Stimulated activated CD8-positive, alpha-beta memory T cell treated with anti-CD3 and anti-CD28 coated beads, Interleukin-12 subunit alpha, Interleukin-12 subunit beta, amount 100 ng/mL, for 1 hour (primary cell): ENCODE data around the gene SURF4.
A peak's percentile ranks its signal among the peaks of the same experiment; 100 is the strongest.

Experiments used
- DNase-seq: peaks from one replicate; pipeline ENCODE4 v3.0.0-alpha.2; 2020; ENCODE audit warnings: low read depth

The SURF4 gene

DNA sequence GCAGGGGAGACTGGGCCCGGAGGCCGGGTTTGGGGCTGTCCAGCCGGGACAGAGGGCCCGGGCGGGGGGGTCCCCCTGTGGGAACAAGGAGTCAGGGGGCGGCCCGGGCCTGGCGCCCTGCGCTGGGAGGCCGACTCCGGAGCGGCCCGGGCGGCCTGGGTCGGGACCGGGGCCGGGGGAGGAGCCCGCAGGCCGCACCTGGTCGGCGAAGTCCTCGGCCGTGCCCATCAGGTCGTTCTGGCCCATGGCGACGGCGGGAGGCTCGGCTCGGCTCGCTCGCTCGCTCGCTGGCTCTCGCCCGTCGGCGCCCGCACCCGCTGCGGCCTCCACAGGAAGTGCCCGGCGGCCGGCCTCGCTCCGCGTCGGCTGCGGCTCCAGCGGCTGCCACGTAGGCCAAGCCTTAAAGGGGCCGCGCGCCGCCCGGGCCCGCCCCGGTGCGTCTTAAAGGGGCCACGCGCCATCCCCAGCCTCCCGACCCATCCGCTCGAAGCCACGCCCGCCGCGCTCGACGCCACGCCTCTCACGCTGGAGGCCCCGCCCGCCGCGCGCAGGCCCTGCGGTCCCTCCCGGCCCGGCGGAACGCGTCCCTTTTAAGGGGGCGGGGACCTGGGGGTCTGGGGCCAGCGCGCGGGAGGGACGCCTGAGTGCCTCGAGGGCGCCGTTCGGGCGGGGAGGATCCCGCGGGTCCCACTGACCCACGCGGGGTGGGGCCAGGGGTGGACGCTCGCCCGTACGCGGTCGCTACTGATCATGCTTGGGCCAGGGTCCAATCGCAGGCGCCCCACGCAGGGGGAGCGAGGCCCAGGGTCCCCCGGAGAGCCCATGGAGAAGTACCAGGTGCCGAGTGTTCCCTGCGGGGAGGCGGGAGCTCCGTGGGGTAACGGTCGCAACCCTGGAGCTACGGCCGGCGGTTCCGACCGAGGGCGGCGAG is at the start of gene SURF4, which contains the start of gene STKLD1:
Gene SURF4 (minus strand): TSS at position 337 of the 931 bp plus-strand sequence. CDS start 91 bp downstream, at position 246.
Gene STKLD1 (plus strand): TSS at position 643 of the 931 bp plus-strand sequence. CDS start 108 bp downstream, at position 751.
- DNase-seq = peak; percentile 86

DNA sequence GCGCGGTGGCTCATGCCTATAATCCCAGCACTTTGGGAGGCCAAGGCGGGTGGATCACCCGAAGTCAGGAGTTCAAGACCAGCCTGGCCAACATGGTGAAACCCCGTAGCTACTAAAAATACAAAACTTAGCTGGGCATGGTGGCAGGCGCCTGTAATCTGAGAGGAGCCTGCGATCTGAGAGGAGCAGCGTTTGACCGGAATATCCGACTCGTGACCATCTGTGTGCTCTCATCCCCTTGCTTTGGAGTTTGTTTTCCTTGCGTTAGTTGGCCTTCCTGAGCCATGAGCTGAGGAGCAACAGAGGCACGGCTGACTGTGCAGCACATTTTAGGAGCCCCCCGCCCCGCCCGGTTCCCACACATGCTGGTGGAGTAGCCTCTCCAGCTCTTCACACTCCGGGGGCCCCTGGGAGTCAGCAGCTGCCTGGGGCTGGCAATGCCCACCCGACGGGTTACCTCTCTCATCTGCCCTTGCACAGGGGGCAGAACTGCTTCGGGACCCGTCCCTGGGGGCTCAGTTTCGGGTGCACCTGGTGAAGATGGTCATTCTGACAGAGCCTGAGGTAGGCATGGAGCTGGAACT is 49.3 kb upstream of the SURF4 start:
- no peak for DNase-seq

DNA sequence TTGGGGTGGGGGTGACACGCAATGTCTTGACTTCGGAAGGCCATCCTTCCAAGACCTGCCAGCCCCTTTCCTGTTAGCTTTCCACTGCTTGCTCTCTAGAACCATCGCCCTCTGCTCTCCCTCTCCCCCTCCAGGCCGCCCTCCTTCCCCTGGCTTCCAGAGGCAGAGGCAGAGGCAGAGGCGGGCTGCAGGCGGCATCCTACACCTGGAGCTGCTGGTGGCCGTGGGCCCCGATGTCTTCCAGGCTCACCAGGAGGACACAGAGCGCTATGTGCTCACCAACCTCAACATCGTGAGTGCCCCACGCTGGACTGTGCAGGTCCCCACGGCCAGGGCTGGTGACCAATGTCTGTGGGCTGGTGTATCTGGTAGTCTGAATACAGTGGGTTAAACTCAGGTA is 48.3 kb upstream of the SURF4 start:
- DNase-seq = no peak

DNA sequence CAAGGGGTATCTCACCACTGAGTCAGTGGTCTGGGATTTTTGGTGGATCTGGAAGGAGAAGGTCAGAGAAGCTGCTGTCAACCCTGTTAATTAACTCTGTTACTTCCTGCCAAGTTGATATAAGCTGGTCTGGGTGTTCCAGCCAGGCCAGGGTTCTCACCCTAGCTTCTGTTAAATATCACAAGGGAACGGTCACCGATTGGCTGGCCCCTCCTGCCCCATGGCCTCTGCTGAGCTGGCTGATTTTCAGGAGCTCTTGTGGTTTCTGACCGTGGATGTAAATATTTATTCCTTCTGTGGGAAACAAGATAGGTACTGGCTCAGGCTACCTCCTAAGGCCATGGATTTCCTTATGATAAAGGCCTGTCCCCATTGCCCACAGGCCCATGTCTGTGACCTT is 47.4 kb upstream of the SURF4 start:
- no peak for DNase-seq

DNA sequence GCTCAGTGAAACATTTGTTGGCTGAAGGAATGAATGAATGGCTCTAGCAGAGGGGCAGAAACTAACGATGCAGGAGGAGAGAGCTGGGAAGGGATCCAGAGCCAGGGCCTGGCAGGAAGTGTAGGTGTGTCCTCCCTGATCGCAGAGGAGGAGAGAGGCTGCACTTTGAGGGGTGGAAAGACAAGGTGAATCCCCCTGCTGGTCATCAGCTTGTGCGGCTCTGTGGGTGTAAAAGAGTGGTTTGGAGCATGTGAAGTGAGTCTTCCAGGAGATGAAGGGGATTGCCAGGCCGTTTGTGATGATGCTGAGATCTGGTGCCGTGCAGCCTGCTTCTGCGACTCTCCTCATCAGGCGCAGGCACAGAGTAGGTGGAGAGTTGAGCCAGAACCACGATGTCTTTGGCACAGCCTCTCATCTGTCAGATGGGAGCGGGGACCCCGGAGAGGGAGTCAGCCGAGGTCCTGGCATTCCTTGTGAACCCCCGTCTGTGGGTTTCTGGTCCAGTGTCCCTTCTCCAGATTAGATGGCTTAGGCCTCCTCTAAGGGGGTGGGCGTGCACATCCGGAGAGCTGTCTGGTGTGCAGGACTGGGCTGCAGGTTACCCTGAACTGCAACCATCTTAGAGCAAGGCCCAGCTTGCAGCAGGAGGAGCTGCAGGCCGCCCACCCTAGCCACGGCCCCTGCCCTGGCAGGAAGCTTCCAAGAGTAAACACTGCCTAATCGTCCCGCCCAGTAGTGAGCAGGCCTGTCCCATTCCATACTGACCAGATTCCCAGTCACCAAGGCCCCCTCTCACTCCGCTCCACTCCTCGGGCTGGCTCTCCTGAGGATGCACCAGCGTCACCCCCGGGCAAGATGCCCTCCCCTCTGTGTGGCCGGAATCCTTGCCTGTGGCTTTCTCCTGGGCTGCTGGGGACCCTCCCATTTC is 46.0 kb upstream of the SURF4 start, which contains the start of gene ADAMTS13:
Gene ADAMTS13 (plus strand): TSS at position 753 of the 928 bp plus-strand sequence. CDS start 77 bp downstream, at position 830.
- DNase-seq = no peak

DNA sequence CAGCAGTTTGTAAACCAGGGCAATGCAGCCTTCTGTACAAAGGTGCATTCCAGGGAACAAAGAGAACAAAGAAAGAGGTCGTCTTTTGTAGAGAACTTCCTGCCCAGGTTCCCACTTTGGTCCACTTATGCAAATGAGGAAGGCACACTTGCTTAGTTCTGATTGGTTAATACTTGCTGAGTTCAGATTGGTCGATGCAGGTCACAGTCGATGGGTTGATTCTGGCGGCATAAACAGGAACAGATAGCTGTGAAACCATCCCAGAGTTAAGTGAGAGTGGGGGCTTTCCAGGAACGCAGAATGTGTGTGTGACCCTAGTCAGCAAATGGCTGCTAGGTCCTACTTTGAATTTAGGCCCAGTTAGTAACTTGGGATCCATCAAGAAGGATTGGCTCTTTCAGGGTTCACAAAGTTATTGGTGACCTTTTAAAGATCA is 44.5 kb upstream of the SURF4 start:
- DNase-seq = no peak

DNA sequence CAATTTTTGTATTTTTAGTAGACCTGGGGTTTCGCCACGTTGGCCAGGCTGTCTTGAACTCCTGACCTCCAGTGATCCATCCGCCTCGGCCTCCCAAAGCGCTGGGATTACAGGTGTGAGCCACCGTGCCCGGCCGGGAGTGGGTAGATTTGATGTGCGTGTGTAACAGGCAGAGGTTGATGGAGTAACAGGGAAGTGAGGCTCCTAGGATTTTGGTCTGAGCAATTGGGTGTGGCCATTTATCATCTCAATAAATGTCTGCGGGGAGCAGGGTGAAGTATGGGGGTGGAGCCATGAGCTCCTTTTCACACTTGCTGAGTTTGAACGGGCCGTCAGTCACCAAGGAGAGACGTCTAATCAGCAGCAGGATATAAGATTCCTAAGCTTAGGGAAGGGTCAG is 43.1 kb upstream of the SURF4 start:
- no peak for DNase-seq

DNA sequence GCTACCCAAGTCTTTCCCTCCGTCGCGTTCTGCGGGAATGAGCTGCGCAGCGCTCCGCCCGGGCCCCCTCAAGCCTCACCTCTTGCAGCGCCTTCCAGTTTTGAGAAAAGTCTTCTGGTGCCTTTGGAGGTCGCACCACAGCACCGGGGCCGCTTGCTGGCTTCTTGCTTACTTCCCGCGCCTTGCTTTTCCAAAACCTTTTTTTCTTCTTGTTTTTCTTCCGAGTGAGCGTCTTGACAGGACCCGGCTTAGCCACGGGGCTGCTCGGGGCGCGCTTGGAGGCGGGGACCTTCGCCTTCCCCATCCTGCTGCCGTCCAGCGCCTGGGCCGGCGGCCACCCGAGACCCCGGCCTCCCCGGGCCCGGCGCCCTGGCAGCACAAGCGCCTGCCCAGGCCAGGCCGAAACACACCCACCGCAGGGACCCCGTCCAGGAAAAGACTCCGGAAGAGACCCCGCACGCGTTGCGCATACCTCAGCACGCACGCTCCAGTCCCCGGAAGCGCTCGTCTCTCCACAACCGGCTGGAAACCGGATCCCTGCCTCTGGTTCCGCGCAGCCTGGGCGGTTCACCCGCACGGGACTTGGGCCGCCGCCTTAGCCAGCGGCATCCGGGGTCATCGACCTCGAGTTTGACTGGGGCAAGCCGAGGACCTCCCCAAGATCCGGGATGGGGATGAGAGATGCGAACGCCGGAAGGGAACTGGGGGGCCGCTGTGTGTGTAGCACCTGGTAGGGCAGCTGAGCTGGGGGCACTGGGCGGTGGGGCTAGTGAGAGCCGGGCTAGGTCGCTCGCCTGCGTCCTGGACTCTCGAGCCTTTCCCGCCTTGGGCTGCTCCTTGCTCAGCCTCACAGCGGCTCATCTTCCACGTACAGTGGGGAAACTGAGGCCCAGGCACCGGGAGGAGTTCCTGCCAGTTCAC is 41.9 kb upstream of the SURF4 start, which contains the start of gene REXO4:
Gene REXO4 (minus strand): TSS at position 470 of the 921 bp plus-strand sequence. CDS start 166 bp downstream, at position 304.
- DNase-seq = peak; percentile 62

DNA sequence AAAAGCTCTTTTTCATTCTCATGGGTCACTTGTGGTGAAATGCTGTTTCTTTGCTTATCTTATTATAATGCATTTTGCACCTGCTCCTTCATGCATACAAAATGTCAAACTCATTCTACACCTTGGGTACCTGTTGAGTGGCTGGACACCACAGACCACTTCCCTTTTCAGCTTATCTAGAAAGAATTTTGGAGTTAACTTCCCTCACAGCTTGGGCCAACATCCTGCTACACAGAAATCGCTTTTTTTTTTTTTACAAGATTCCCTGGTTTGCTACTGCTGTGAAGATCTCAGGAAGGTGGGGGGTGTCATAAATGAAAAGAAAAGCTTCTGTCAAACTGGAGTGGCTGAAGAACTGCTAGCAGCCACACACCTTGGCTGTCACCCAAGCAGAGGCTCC is 39.3 kb upstream of the SURF4 start:
- DNase-seq = no peak

DNA sequence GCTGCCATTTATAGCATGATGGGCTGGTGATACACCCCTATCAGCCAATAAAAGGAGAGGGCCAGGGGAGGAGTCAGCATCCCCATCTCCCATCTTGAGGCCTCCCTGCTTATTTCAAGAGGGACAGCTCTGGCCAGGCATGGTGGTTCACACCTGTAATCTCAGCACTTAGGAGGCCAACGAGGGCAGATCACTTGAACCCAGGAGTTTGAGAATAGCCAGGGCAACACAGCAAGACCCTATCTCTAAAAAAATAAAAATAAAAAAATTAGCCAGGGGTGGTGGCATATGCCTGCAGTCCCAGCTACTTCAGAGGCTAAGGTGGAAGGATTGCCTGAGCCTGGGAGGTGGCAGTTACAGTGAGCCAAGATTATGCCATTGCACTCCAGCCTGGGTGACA is 32.2 kb upstream of the SURF4 start:
- DNase-seq = no peak

DNA sequence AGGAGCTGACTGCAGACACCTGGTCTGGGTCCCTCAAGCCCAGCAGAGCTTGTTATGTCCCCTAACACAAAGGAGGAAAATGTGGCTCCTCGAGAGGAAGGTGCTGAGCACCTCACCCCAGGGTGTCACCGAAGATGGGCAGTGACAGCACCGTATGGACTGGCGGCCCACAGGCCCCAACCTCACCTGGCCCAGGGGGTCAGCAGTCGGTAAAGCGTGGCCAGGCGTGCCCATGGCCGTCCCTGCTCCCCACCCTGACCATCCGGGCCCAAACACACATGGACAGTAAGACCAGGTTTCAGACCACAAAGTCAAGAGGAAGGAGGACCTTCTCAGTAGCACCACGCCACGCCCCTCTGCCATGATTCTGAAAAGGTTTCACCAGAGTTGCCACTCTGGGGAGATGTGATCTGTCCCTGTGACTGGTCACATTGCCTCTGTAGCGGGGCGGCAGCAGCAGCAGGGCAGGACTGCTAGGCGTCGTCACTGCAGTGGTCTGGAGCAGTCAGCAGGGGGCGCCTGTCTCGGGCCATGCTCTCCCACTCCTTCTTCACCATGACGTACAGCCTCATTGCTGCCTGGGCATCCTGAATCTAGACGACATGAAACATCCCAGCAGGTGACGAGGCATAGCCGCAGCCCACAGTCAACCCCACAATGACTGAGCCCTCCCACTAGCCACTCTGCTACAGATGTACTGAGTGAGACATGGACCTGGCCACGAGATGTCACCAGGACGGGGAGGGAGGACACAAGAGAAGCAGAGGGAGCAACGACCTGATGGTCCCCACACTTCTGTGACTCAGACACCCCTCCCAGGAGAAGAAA is 30.8 kb upstream of the SURF4 start:
- peak; percentile 62 for DNase-seq

DNA sequence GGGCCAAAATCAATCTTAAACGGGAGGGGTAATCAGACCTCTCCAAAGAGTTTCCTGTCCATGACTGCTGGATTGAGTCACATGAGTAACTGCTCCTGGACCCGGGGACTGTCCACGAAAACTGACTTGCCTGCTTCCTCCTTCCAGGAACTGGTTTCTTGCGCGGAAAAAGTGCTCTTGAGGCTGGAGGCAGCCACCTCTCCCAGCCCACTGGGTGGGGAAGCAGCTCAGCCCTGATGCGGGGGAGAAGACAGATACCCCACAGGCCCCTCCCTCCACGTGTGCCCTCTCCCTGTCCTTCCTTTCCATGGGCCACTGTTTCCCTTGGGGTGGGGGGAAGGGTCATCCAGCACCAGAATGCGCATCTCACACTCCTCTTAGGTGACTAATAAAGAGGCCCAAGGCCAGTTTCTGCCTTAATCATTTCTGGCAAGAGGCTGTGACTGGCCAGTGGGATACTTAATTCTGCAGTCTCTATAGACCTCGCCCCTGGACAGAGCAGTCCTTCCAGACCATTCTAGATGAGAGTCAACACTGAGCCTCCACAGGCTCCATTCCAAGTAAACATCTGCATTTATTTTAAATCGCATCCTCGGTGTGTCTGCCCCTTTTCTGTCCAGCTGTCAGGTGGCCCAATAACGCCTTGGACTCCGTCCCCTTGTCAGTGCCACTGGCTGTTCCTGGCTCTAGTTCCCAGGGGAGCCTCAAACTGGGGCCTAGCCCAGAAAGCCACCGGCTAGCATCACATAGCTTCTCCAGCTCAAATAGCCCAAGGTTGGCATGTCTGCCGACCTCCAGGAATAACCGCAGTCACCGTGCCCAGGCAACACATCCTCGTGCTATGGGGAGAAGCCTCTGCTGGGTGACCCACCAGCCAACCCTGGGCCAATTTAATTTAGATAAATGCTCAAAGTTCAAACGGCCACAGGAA is 29.9 kb upstream of the SURF4 start:
- no peak for DNase-seq

DNA sequence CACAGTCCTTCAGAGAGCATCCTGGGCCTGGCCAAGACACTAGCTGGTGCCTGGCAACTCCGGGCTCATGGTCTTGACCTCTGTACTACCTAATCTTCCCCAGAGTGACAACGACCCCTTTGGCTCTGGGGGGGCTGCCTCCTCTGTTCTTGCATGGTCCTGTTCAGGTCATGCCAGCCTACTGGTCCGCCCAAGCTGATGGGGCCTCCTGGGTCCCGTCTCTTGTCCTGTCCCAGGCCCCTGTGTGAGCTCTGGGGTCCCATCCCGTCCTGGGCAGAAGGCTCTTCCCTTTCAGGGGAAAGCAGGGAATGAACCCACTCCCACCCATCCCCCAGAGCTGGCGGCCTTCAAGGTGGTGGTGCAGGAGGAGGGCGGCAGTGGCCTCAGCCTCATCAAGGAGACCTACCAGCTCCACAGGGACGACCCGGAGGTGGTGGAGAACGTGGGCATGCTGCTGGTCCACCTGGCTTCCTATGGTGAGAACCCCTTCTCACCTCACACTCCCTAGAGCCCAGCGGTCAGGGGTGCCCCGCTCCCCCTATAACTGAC is 28.7 kb upstream of the SURF4 start:
- DNase-seq = no peak

DNA sequence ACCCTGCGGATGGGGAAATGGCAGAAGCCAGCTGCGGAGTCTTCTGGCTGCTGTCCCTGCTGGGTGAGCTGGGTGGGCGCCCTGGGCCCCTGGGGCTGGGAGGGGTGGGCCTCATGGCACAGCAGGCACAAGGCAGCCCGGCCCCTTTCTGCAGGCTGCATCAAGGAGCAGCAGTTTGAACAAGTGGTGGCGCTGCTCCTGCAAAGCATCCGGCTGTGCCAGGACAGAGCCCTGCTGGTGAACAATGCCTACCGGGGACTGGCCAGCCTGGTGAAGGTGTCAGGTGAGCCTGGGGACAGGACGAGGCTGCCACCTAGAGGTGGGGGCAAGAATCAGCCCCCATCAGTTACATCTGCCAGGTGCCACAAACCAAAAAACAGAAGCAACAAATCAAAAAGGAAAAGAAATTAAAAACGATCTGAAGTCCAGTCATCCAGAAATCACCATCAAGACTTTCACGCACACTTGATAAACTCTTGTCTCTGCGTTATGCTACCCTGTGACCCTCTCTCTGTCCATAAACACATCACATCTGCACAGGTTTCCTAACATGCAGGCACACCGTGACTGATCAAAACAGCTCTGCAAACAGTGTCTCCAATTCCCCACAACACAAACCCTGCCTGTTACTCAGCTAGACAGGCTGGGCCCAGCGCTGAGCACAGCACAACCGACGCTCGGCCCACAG is 28.1 kb upstream of the SURF4 start:
- peak; percentile 45 for DNase-seq

DNA sequence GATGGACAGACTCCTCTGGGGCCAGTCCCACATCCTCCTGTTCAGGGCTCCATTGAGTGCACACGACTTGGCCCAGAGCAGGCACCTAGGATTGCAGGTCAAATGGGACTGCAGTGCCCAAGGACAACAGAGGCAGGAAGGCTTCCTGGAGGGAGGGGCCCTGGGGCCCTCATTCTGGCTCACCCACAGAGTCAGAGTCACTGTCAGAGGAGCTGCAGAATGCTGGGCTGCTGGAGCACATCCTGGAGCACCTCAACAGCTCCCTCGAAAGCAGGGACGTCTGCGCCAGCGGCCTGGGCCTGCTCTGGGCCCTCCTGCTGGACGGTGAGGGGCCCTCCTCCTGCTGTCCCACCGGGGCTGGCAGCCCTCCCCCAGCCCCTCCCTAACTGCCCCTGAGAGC is 26.8 kb upstream of the SURF4 start:
- DNase-seq = no peak

DNA sequence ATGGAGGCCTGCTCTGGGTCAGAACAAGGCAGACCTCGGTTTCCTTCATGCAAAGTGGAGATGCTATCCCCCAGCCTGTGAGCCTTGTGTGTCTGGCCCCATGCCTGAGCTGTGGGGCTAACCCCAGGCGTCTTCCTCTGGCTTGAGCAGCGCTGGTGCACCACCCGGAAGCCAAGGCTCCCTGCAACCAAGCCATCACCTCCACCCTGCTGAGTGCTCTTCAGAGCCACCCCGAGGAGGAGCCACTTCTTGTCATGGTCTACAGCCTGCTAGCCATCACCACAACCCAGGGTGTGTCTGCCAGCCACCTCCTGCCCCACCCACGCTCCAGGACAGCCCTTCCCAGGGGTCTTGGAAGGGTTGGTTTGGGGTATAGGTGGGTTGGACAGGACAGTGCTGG is 25.7 kb upstream of the SURF4 start:
- DNase-seq = no peak

DNA sequence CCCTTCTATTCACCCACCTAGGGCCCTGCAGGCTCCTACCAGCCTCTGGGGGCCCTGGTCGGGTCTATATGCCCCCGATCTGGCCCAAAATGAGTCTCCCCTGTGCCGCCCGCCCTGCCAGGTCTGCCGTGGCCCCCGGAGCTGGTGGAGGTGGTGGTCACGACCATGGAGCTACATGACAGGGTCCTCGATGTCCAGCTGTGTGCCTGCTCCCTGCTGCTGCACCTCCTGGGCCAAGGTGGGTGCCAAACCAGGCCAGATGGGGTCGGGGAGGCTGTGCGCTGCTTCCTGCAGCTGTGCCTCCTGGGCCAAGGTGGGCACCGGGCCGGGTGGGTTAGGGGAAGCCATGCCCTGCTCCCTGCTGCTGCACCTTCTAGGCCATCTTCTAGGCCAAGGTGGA is 24.4 kb upstream of the SURF4 start:
- no peak for DNase-seq

DNA sequence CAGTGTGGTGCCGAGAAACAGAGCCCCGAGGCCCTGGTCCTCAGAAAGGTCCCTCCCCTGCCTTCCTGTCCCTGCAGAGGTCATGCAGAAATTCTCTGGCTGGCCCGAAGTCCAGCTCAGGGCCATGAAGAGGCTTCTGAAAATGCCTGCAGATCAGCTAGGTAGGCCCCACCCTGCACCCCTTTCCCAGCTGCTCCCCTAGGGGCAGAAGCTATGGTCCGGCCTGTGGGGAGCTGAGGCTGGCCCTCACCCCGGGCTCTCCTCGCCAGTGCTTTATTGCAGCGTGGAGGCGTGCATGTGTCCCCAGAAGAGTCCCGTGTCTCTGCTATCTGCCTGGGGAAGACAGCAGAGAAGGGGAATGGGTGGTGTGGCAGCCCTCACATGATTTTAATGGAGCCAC is 22.0 kb upstream of the SURF4 start:
- no peak for DNase-seq
